Activated gamma-delta T cell treated with anti-CD3 and anti-CD28 coated beads, Interleukin-2, amount 50 U/mL, for 16 hours (primary cell): ENCODE data around the gene LUZP1.

Experiments
- DNase-seq: peaks from one replicate; pipeline ENCODE4 v3.0.0-alpha.2; 2020; ENCODE audit warnings: low read depth

Gene LUZP1

GRCh38 chr1:23188434-23188884, 19.8 kb upstream of the LUZP1 start:
- DNase-seq, result no peak

- no peak for DNase-seq
These were observed 19.0 kb upstream of the LUZP1 start for GRCh38 chr1:23187637-23188036.

GRCh38 chr1:23185381-23185780, 16.7 kb upstream of the LUZP1 start:
- DNase-seq, result no peak

- DNase-seq, result peak; percentile 30
These were observed 15.7 kb upstream of the LUZP1 start for GRCh38 chr1:23184212-23184934.

- DNase-seq, result no peak
These were observed 11.2 kb upstream of the LUZP1 start for GRCh38 chr1:23179862-23180261.

GRCh38 chr1:23178950-23179349, 10.3 kb upstream of the LUZP1 start:
- no peak for DNase-seq

- DNase-seq, result no peak
These were observed 9.8 kb upstream of the LUZP1 start for GRCh38 chr1:23178414-23178813.

- peak; percentile 29 for DNase-seq
These were observed 9.1 kb upstream of the LUZP1 start for GRCh38 chr1:23177438-23178380.

GRCh38 chr1:23177031-23177430, 8.4 kb upstream of the LUZP1 start:
- DNase-seq, result no peak

GRCh38 chr1:23174426-23175110, 5.9 kb upstream of the LUZP1 start:
- DNase-seq, result no peak

GRCh38 chr1:23171181-23171755, 2.6 kb upstream of the LUZP1 start:
- no peak for DNase-seq

GRCh38 chr1:23169727-23170335, 1.2 kb upstream of the LUZP1 start:
- no peak for DNase-seq

- DNase-seq, result no peak
These were observed 529 bp upstream of the LUZP1 start for GRCh38 chr1:23169195-23169575.

- no peak for DNase-seq
These were observed 594 bp downstream of the LUZP1 start for GRCh38 chr1:23168079-23168444.

GRCh38 chr1:23167353-23168078, 1.1 kb downstream of the LUZP1 start:
- DNase-seq, result peak; percentile 12

GRCh38 chr1:23166854-23167253, 1.8 kb downstream of the LUZP1 start:
- DNase-seq, result no peak

- DNase-seq, result no peak
These were observed 5.3 kb downstream of the LUZP1 start for GRCh38 chr1:23163395-23163794.

GRCh38 chr1:23159963-23160877, 8.4 kb downstream of the LUZP1 start:
- DNase-seq, result no peak

- DNase-seq, result no peak
These were observed 11.7 kb downstream of the LUZP1 start for GRCh38 chr1:23156940-23157339.
